ENCODE results near the gene ANO1.

GRCh38 chr11:70040452-70040851 is 37.7 kb upstream of the ANO1 start:
- TF ChIP-seq POLR2AphosphoS5 (IDR thresholded peaks at IDR 0.05; ENCODE audit: low read depth, low read length), result no peak
- TF ChIP-seq POLR2A (IDR thresholded peaks at IDR 0.05; ENCODE audit: low read depth, low read length), result no peak
- TF ChIP-seq TAF1 (IDR thresholded peaks at IDR 0.05; ENCODE audit: low read depth, low read length), result no peak
- no peak for TF ChIP-seq PAX5 (IDR thresholded peaks at IDR 0.05; ENCODE audit: insufficient read depth, low read length, severe bottlenecking)
- no peak for TF ChIP-seq POU2F2 (IDR thresholded peaks at IDR 0.05; ENCODE audit: low read depth, low read length)
- TF ChIP-seq SPI1 (IDR thresholded peaks at IDR 0.05; ENCODE audit: low read depth, low read length), result no peak

Data from GM12891 (cell line).